Activated CD8-positive, alpha-beta memory T cell treated with anti-CD3 and anti-CD28 coated beads for 24 hours (primary cell): ENCODE results near the gene CYP39A1.

Experiments
- DNase-seq: peaks from one replicate; pipeline ENCODE4 v3.0.0-alpha.2; 2020

Gene CYP39A1, protein sequence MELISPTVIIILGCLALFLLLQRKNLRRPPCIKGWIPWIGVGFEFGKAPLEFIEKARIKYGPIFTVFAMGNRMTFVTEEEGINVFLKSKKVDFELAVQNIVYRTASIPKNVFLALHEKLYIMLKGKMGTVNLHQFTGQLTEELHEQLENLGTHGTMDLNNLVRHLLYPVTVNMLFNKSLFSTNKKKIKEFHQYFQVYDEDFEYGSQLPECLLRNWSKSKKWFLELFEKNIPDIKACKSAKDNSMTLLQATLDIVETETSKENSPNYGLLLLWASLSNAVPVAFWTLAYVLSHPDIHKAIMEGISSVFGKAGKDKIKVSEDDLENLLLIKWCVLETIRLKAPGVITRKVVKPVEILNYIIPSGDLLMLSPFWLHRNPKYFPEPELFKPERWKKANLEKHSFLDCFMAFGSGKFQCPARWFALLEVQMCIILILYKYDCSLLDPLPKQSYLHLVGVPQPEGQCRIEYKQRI

GRCh38 chr6:46652603-46653438 lies at the start of gene CYP39A1, which contains the start of gene SLC25A27:
CYP39A1 (minus strand) TSS chr6:46652818; CDS start chr6:46652582, 236 bp downstream.
SLC25A27 (plus strand) TSS chr6:46652975; CDS start chr6:46653193, 218 bp downstream.
- peak; percentile 90 for DNase-seq

- DNase-seq, result no peak
Measured at GRCh38 chr6:46699970-46700369, 47.4 kb upstream of the CYP39A1 start.

DNA sequence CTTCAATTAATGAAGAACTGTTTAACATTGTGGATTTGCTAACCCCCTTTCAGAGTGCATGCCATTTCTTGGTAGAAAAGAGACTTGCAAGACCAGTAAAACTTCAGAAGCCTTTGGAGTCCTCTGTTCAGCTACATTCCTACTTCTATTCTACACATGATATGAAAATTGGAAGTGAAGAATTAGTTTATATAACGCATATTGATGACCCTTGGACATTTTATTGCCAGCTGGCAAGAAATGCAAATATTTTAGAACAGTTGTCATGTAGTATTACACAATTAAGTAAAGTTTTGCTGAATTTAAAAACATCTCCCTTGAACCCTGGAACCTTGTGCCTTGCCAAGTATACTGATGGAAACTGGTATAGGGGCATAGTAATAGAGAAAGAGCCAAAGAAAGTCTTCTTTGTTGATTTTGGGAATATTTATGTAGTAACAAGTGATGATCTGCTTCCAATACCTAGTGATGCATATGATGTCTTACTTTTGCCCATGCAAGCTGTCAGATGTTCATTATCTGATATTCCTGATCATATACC lies 38.4 kb upstream of the CYP39A1 start:
- no peak for DNase-seq

- no peak for DNase-seq
Measured at GRCh38 chr6:46690141-46690755, 37.6 kb upstream of the CYP39A1 start.

GRCh38 chr6:46689657-46690056 lies 37.0 kb upstream of the CYP39A1 start:
- DNase-seq, result no peak

DNA sequence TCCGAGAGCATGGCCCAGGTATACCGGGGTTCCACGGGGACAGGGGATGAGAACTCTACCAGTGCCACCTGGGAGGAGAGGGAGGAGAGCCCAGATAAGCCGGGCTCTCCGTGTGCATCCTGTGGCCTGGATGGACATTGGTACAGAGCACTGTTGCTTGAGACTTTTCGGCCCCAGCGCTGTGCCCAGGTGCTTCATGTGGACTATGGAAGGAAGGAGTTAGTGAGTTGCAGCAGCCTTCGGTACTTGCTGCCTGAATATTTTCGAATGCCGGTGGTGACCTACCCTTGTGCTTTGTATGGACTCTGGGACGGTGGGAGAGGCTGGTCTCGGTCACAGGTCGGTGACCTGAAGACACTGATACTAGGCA lies 36.3 kb upstream of the CYP39A1 start:
- DNase-seq, result no peak

- no peak for DNase-seq
Measured at GRCh38 chr6:46688117-46688965, 35.7 kb upstream of the CYP39A1 start.

DNA sequence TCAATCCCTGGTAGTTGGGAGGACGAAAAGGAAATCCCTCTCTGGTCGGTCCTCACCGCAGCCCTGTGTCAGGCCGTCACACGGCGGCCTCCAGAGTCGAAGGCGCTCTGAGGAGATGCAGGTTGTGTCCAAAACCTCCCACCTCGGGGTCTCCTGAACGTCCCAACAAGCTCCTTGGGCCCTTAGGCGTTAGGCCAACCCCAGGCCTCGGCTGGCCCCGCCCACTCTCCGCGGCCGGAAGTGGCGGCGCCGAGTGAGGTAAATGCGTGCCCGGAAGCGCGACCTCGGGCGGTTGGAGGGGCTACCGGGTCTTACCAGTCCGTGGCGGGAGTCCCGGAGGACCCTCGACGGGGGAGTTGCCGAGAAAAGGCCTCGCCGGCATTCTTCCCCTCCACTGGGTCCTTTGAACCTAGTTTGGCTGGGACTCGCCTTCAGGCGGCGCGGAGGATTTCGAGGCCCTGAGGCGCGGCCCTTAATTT lies 35.0 kb upstream of the CYP39A1 start, which contains the start of gene TDRD6:
TDRD6 (plus strand) TSS at position 267 of the 479 bp plus-strand sequence. CDS start 244 bp downstream, outside the sequence.
- no peak for DNase-seq

- no peak for DNase-seq
Measured at GRCh38 chr6:46684771-46685170, 32.2 kb upstream of the CYP39A1 start.

GRCh38 chr6:46677314-46677654 lies 24.7 kb upstream of the CYP39A1 start:
- DNase-seq, result no peak

DNA sequence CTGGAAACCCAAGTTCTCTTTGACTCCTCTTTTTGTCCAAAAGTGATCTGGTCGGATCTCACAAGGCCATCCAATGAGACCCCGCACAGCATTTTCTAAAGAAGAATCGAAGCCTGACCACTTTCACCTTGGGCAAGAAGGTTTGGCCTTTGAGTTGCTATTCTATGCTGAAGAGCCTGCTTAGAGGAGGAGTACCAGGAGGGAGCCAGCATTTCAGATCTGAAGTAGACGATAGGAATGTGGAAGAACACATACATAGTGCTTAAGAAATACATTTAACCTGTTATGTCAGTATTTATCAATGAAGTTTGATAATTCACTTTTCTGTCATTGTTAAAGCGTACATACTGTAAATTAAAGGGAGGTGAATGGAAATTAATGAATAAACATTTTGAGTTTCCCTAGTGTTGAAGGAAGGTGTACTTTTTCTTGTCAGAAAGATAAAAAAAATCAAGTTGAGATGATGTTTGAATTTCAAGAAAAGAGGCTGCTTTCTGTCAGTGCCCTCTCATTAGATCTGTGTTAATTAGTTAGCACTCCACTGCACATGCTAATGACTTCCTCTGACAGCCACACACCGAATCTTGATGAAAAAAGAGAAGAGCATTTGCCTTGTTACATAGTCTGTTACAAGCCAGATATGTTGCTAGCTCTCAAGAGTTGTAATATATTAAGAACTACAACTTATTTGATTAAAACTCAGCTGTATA lies 24.1 kb upstream of the CYP39A1 start:
- no peak for DNase-seq

DNA sequence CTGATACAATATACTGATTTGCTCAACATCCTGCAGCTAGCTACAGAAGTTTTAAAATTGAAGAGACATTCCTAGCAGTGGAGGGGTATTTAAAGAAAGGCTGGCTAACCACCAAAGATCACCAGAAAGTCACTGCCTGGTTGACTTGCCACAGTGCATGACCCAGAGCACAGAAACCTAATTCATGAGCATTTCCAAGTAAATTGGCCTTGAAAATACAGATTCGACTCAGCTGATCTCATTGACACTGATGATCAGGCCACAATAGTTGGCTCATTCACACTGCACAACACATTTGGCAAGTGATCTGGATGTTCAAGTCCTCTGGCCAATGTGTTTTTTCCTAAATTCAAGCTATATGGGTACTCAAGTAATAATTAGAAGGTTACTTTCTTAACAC lies 21.8 kb upstream of the CYP39A1 start:
- DNase-seq, result no peak

DNA sequence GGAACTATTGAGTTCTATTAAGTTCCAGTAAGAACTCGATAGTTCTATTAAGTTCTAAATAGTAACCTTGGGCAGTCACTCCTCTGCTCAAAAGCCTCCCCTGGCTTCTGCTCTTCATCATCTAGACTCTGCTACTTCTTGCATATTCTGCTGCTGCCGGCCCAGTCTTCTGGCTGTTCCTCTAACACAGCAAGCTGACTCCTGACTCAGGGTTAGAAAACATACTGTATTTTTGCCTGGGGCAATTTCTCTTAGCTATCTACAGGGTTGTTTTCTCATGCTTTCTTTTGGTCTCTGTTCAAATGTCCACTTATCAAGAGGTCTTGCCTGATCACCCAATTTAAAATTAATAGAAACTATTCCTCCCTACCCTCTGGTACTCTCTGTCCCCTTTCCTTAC lies 14.8 kb upstream of the CYP39A1 start:
- DNase-seq, result no peak

DNA sequence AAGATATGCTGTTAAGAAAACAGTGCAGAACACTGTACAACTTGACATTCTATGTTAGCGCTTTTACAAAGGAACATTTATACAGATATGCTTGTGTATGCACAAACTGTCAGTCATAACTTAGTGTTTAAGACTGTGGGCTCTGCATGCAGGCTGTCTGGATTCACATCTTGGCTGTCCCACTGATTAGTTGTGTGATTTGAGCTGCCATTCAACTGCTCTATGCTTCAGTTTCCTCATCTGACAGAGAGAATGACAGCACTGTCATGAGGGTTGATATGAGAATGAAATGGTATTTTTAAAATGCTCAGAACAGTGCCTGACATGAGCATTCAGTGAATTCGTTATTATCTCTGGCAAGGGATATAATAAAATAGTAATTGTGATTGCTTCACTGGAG lies 8.9 kb upstream of the CYP39A1 start:
- no peak for DNase-seq

GRCh38 chr6:46657642-46658041 lies 5.0 kb upstream of the CYP39A1 start:
- DNase-seq, result no peak

DNA sequence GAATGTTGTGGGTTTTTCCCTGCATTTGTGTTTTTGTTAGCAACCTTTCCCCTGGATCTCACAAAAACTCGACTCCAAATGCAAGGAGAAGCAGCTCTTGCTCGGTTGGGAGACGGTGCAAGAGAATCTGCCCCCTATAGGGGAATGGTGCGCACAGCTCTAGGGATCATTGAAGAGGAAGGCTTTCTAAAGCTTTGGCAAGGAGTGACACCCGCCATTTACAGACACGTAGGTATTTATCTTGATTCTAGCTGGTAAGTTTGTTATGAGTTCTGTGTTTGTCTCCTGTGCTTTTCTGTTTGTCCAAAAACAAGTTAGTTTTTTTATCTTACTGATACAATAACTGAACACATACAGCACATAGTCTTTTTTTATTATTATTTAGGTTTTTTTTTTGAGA lies 3.2 kb upstream of the CYP39A1 start:
- DNase-seq, result no peak

GRCh38 chr6:46653439-46654195 lies 999 bp upstream of the CYP39A1 start:
- no peak for DNase-seq

GRCh38 chr6:46652232-46652602 lies 401 bp downstream of the CYP39A1 start:
- no peak for DNase-seq

DNA sequence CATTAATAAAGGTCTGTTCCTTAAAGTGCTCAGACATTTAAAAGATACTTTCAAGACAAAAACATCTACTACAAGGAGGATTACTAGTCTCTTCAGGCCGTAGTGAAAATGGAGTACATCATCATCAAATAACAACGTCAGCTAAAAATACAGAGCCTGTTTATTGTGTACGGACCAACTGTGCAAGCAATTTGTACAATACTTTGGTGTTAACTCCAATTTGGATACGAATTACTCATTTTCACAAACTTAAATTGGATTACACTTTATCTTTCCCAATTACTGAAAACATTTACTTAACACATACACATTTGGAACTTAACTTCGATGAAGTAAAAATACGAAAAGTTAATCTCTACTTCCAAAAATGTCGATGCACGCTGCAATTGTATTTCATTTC lies 802 bp downstream of the CYP39A1 start:
- DNase-seq, result no peak

DNA sequence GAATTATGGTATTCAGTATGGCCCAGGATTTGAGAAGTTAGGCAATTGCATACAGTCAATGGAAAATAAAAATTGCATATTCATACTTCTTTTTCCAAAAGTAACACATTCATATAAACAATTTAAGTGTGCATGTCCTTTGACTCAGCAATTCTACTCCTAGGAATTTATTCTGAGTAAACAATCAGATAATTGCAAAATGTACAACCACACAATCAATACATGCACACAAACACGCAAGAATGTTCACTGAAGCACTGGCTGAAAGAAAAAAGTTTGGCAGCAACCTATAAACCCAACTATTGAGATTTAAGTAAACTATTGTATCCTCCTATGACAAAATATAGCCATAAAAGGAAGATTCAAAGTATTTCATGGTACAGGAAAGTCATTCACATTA lies 1.6 kb downstream of the CYP39A1 start:
- DNase-seq, result no peak
